ENCODE measurements around the gene ELMOD1.
"Not testable (repeated sequence)": the region's sequence is repeated elsewhere in the genome, so short reads cannot be mapped to it uniquely, and the experiment has no call there.

Gene ELMOD1

GRCh38 chr11:107590460-107591377 is at the start of gene ELMOD1:
TSS of gene ELMOD1 (plus strand) at chr11:107591147. CDS start at chr11:107618190, 27,043 bp downstream.
- no peak for DNase-seq (ENCODE audit: low read depth, low spot score)

GRCh38 chr11:107545101-107545514 is 45.8 kb upstream of the ELMOD1 start:
- DNase-seq (ENCODE audit: low read depth, low spot score): peak; percentile 21

- no peak for DNase-seq (ENCODE audit: low read depth, low spot score)
These were observed 43.0 kb upstream of the ELMOD1 start for GRCh38 chr11:107547961-107548360.

GRCh38 chr11:107549253-107549953 is 41.5 kb upstream of the ELMOD1 start:
- peak; percentile 13 for DNase-seq (ENCODE audit: low read depth, low spot score)

- no peak for DNase-seq (ENCODE audit: low read depth, low spot score)
These were observed 41.0 kb upstream of the ELMOD1 start for GRCh38 chr11:107549954-107550285.

- DNase-seq (ENCODE audit: low read depth, low spot score): no peak
These were observed 40.6 kb upstream of the ELMOD1 start for GRCh38 chr11:107550304-107550703.

- DNase-seq (ENCODE audit: low read depth, low spot score): no peak
These were observed 29.3 kb upstream of the ELMOD1 start for GRCh38 chr11:107561688-107562087.

GRCh38 chr11:107562647-107563208 is 28.2 kb upstream of the ELMOD1 start:
- DNase-seq (ENCODE audit: low read depth, low spot score): no peak

- DNase-seq (ENCODE audit: low read depth, low spot score): peak; percentile 17
These were observed 27.2 kb upstream of the ELMOD1 start for GRCh38 chr11:107563702-107564101.

GRCh38 chr11:107564877-107565218 is 26.1 kb upstream of the ELMOD1 start:
- DNase-seq (ENCODE audit: low read depth, low spot score): no peak

- DNase-seq (ENCODE audit: low read depth, low spot score): peak; percentile 21
These were observed 25.6 kb upstream of the ELMOD1 start, which contains the start of gene ALKBH8 for GRCh38 chr11:107565219-107565937. TSS of gene ALKBH8 (minus strand) at chr11:107565735. CDS start at chr11:107560893, 4,842 bp downstream.

GRCh38 chr11:107565955-107566501 is 24.9 kb upstream of the ELMOD1 start:
- DNase-seq (ENCODE audit: low read depth, low spot score): not testable (repeated sequence)

GRCh38 chr11:107566569-107566968 is 24.4 kb upstream of the ELMOD1 start:
- DNase-seq (ENCODE audit: low read depth, low spot score): no peak

- DNase-seq (ENCODE audit: low read depth, low spot score): no peak
These were observed 23.1 kb upstream of the ELMOD1 start for GRCh38 chr11:107567739-107568335.

- no peak for DNase-seq (ENCODE audit: low read depth, low spot score)
These were observed 20.9 kb upstream of the ELMOD1 start for GRCh38 chr11:107570015-107570414.

GRCh38 chr11:107573438-107573837 is 17.5 kb upstream of the ELMOD1 start:
- no peak for DNase-seq (ENCODE audit: low read depth, low spot score)

- DNase-seq (ENCODE audit: low read depth, low spot score): not testable (repeated sequence)
These were observed 14.2 kb upstream of the ELMOD1 start for GRCh38 chr11:107576497-107577345.

GRCh38 chr11:107577346-107577711 is 13.6 kb upstream of the ELMOD1 start:
- DNase-seq (ENCODE audit: low read depth, low spot score): no peak

GRCh38 chr11:107579169-107579568 is 11.8 kb upstream of the ELMOD1 start:
- not testable (repeated sequence) for DNase-seq (ENCODE audit: low read depth, low spot score)

GRCh38 chr11:107581147-107581546 is 9.8 kb upstream of the ELMOD1 start:
- no peak for DNase-seq (ENCODE audit: low read depth, low spot score)
